Glutamatergic neuron (in vitro differentiated cells): Measurements from ENCODE around the gene ZNF280C. TPM values are rescaled to one million over a fixed set of nuclear protein-coding genes. Genes with fewer than 3 reads are reported as not detected.
"Not testable (repeated sequence)": the region's sequence is repeated elsewhere in the genome, so short reads cannot be mapped to it uniquely, and the experiment has no call there.

ENCODE experiments used
- DNase-seq: peaks from one replicate; pipeline ENCODE4 v3.0.0; 2022
- H3K27ac Mint-ChIP-seq: one replicate; pipeline ENCODE4 v1.8.0; 2020; ENCODE audit warnings: mild to moderate bottlenecking, mixed read lengths, inconsistent platforms; ENCODE audit not compliant: unreplicated experiment
- H3K27me3 Mint-ChIP-seq: one replicate; pipeline ENCODE4 v1.8.0; 2020; ENCODE audit warnings: mild to moderate bottlenecking, moderate library complexity, mixed read lengths, inconsistent platforms; ENCODE audit not compliant: unreplicated experiment
- H3K36me3 Mint-ChIP-seq: one replicate; pipeline ENCODE4 v1.8.0; 2020; ENCODE audit warnings: mild to moderate bottlenecking, mixed read lengths, inconsistent platforms; ENCODE audit not compliant: unreplicated experiment
- H3K4me1 Mint-ChIP-seq: one replicate; pipeline ENCODE4 v1.8.0; 2020; ENCODE audit warnings: mild to moderate bottlenecking, low read depth, mixed read lengths, inconsistent platforms; ENCODE audit not compliant: unreplicated experiment
- H3K4me3 Mint-ChIP-seq: one replicate; pipeline ENCODE4 v1.8.0; 2020; ENCODE audit warnings: mild to moderate bottlenecking, mixed read lengths, inconsistent platforms; ENCODE audit not compliant: unreplicated experiment
- H3K9me3 Mint-ChIP-seq: one replicate; pipeline ENCODE4 v1.8.0; 2020; ENCODE audit warnings: mild to moderate bottlenecking, moderate library complexity, mixed read lengths, inconsistent platforms; ENCODE audit not compliant: unreplicated experiment
- total RNA-seq: library from RNA; stranded (reverse); fragmentation: NEBNext Ultra II Directional; extraction: Animal tissue kit (Norgen Biotek cat#: 25700); gene quantifications from one replicate; pipeline ENCODE4 v1.2.1, GENCODE V29; 2021; ENCODE audit not compliant: unreplicated experiment
- TF ChIP-seq, protein P1 (sequence below): fragments of 200-600 bp; sonication (generic); IDR thresholded peaks from one replicate; pipeline ENCODE4 v1.5.0; 2021; ENCODE audit not compliant: partially characterized antibody, unreplicated experiment

Gene ZNF280C
- total RNA-seq, 1 donor from 2014 or later: 13.0 TPM

DNA sequence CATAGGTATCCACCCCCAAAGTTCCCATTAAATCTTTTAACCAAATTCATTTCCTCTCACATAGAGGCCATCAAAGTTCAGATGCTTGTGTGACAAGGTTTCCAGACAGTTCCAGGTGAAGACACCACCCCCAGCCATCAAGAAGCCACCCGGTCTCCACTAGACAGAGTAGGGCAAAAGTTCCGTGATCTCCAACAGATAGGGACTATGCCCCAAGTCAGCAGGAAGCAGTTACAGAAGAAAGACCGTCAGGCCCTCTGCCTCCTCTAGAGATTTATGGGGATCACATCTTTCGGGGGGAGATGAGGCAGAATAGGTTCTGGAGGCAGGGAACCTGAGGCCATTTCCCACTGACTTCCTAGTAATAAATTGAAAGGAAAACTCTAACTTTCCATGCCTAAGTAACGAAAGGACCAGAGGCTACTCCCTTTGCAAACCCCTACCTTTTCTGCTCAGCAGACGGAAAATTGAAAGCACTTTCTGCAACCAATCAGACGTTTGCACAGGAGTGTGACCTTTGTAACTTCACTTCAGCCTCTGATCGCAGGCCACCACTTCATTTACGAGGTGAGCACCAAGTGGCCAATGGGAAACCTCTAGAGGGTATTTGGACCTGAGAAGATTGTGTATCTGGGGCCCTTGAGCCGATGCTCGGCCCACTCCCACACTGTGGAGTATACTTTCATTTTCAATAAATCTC lies 18.5 kb upstream of the ZNF280C start:
- H3K4me1 Mint-ChIP-seq: peaks cover under 1% of the 10 kb centered on the region
- no peak overlapping the region for H3K4me3 Mint-ChIP-seq
- H3K27ac Mint-ChIP-seq: no peak overlapping the region
- no peaks in the 10 kb centered on the region for H3K36me3 Mint-ChIP-seq
- TF ChIP-seq, protein P1, sequence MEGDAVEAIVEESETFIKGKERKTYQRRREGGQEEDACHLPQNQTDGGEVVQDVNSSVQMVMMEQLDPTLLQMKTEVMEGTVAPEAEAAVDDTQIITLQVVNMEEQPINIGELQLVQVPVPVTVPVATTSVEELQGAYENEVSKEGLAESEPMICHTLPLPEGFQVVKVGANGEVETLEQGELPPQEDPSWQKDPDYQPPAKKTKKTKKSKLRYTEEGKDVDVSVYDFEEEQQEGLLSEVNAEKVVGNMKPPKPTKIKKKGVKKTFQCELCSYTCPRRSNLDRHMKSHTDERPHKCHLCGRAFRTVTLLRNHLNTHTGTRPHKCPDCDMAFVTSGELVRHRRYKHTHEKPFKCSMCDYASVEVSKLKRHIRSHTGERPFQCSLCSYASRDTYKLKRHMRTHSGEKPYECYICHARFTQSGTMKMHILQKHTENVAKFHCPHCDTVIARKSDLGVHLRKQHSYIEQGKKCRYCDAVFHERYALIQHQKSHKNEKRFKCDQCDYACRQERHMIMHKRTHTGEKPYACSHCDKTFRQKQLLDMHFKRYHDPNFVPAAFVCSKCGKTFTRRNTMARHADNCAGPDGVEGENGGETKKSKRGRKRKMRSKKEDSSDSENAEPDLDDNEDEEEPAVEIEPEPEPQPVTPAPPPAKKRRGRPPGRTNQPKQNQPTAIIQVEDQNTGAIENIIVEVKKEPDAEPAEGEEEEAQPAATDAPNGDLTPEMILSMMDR: no peak
- H3K27me3 Mint-ChIP-seq: no peaks in the 10 kb centered on the region
- H3K9me3 Mint-ChIP-seq: no peaks in the 10 kb centered on the region
- no peak for DNase-seq

DNA sequence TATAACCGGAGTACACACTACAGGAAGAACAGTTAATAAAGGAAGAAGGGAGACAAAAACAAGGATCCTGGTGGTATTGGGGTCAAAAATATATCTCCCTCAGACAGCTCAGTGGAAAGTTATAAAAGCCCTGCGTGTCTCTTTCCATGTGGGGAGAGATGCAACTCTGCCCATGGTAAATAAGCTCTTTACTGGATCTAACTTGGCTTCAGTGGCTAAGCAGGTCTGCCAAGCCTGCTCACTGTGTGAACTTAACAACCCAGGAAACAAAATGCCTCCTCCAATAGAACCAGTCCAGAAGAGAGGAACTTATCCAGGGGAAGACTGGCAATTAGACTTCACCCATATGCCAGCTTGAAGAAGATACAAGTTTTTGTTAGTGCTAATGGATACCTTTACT lies 17.0 kb upstream of the ZNF280C start:
- Mint-ChIP-seq H3K27ac (no peak overlapping the region), H3K4me3 (no peak overlapping the region), H3K36me3 (no peaks in the 10 kb centered on the region), H3K27me3 (no peaks in the 10 kb centered on the region), H3K9me3 (no peaks in the 10 kb centered on the region), H3K4me1 (peaks cover 2% of the 10 kb centered on the region)
- TF ChIP-seq, protein P1: no peak
- DNase-seq: no peak

DNA sequence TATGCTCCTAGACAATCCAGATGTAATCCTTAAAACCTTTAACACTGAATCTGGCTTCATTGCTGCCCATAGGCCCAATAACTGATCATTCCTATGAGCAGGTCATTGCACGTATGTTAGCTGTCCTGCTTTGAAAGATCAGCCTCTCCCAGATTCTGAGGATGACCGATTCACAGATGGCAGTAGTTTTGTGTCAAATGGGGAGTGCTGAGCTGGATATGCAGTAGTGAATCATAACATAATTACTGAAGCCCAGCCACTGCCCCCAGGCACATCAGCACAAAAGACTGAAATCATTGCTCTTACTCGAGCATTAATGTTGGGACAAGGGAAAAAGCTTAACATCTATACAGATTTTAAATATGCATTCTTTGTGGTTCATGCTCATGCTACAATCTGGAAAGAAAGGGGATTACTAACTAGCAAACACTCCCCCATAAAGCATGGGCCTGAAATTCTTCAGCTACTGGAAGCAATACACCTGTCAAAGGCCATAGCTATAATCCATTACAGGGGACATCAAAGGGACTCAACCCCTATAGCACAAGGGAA lies 16.4 kb upstream of the ZNF280C start:
- H3K36me3 Mint-ChIP-seq: no peaks in the 10 kb centered on the region
- DNase-seq: no peak
- no peaks in the 10 kb centered on the region for H3K9me3 Mint-ChIP-seq
- TF ChIP-seq, protein P1: no peak
- no peaks in the 10 kb centered on the region for H3K27me3 Mint-ChIP-seq
- peaks cover 2% of the 10 kb centered on the region for H3K4me1 Mint-ChIP-seq
- H3K27ac Mint-ChIP-seq: no peak overlapping the region
- no peak overlapping the region for H3K4me3 Mint-ChIP-seq

DNA sequence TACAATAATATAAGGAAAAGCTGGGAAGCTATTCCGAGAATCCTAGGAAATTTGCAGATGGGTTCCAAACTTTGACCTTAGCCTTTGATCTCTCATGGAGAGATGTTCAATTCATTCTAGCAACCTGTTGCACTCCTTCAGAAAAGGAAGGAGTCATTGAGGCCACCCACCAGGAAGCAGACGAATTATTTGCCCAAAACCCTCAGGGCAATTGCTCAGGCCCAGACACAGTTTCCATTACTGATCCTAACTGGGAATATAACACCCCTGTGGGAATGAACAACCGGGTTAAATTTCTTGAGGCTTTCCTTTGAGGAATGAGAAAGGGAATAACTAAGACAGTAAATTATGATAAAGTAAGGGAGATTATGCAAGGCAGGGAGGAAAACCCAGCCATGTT lies 13.5 kb upstream of the ZNF280C start:
- Mint-ChIP-seq H3K9me3 (peaks cover 1% of the 10 kb centered on the region), H3K4me1 (peaks cover 4% of the 10 kb centered on the region), H3K27ac (no peak overlapping the region), H3K4me3 (no peak overlapping the region), H3K27me3 (no peaks in the 10 kb centered on the region), H3K36me3 (no peaks in the 10 kb centered on the region)
- DNase-seq: no peak
- TF ChIP-seq, protein P1: no peak

DNA sequence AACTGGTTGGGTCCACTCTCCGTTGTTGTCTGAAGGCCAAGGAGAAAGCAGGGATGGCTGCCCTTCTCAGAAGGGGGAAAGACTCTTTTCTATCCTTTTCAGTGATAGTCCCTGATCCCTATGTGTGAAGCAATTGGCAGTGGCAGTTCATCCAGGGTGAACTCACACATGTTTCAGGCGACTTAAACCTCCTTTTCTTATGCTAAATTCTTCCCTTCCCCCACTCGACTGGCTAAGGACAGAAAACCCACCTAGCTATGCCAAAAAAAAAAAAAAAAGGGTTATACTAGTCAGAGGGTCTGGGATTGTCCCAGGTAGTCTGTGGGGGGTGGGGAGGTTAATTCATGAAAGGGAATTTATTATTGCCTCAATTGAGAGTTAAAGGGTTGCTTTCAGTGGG lies 12.2 kb upstream of the ZNF280C start:
- Mint-ChIP-seq H3K4me3 (no peak overlapping the region), H3K27ac (no peak overlapping the region), H3K9me3 (peaks cover 3% of the 10 kb centered on the region), H3K36me3 (no peaks in the 10 kb centered on the region), H3K27me3 (no peaks in the 10 kb centered on the region), H3K4me1 (peaks cover 4% of the 10 kb centered on the region)
- DNase-seq: no peak
- TF ChIP-seq, protein P1: no peak

DNA sequence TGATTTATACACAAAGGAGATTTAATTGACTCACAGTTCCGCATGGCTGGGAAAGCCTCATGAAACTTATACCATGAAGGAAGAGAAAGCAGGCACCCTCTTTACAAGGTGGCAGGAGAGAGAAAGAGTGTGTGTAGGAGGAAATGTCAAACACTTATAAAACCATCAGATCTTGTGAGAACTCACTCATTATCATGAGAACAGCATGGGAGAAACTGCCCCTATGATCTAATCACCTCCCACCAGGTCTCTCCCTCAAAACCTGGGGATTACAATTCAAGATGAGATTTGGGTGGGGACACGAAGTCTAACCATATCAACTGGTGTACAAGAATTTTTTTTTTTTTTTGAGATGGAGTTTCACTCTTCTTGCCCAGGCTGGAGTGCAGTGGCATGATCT lies 3.6 kb upstream of the ZNF280C start:
- H3K36me3 Mint-ChIP-seq, H3K27me3 Mint-ChIP-seq, H3K4me1 Mint-ChIP-seq, H3K9me3 Mint-ChIP-seq, DNase-seq, H3K4me3 Mint-ChIP-seq, H3K27ac Mint-ChIP-seq: not testable (repeated sequence)

DNA sequence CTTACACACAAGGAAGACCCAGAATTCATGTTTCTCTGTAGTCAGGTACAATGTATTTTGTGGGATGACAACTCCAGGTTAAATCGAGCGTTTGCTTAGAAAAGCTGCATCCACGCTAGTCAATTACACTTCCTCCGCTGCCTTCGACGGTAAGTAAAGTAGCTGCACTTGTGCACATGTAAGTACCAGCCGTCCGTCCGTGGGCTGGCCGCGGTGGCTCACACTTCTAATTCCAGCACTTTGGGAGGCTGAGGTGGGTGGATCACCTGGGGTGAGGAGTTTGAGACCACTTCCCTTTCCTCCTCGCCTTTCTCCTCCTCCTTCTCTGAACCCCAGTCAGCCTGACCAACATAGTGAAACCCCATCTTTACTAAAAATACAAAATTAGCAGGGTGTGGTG lies 692 bp upstream of the ZNF280C start:
- DNase-seq, H3K4me1 Mint-ChIP-seq, H3K36me3 Mint-ChIP-seq, H3K4me3 Mint-ChIP-seq, H3K27me3 Mint-ChIP-seq, H3K9me3 Mint-ChIP-seq, H3K27ac Mint-ChIP-seq: not testable (repeated sequence)
